ENCODE data around the gene POU2AF1.
"Not testable (repeated sequence)": the region's sequence is repeated elsewhere in the genome, so short reads cannot be mapped to it uniquely, and the experiment has no call there.

The POU2AF1 gene

GRCh38 chr11:111344032-111344431, 35.0 kb downstream of the POU2AF1 start:
- FAIRE-seq, result no peak

DNA sequence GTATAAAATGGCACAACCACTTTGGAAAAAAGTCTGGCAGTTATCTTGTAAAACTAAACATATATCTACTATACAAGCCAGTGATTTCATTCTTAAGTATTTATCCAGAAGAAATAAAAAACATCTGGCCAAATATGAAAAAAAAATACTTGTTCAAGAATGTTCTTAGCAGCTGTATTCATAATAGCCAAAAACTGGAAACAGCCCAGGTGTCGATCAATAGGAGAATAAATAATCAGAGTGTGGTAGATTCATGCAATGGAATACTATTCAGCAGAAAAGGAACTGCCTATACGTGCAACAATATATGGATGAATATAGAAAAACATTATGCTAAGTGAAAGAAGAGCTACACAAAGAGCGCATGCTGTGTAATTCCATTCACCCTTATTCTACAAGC, 36.7 kb downstream of the POU2AF1 start:
- FAIRE-seq, result no peak

DNA sequence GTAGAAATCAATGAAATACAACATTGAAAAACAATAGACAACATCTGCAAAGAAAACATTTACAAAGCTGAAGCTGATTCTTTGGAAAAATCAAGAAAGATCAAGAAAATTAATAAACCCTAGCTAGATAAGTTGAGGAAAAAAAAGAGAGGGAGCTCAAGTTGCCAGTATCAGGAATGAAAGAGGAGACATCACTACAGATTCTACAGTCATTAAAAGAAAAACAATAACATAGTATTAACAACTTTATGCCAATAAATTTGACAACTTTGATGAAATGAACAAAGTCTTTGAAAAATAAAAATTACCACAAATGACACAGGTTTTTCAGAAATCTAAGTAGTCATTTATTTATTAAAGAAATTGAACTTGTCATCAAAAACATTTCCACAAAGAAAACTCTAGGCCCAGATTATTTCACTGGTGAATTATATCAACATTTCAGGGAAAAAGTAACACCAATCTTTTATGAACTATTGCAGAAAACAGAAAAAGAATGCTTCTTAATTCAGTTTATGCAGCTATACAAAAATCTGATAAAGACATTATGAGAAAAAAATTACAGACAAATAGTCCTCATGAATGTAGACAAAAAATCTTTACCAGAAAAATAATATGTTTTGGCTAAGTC, 39.2 kb downstream of the POU2AF1 start:
- no peak for FAIRE-seq

DNA sequence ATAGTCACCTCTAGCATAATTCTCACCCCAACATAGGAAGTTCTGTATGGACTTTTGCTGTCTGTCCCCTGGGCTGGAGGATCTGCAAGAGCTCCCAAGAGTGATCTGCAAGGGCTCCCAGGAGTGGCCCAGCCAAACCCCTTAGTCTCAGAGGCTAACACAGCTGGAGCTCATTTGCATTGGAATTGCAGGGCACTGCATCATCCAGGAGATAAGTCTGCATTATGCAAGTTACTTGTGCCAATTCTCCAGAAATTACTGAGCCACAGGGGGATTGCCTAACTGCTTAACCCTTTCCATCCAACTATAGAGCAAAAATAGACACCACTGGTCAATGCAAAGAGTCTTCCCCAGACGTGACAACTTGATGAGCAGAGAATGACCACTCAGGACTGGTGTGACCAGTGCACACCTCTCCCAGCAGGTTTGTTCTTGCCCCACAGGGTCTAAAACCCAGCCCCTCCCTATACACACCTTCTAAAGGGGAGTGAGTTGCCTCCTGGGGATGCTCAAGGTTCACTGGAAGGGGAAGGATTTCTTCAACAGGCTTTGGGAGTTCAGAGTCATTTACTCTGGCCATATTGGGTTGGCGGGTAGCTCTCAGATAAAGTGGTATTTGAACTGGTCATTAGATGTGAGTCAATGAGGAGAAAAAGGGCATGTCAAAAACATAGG, 42.4 kb downstream of the POU2AF1 start:
- no peak for FAIRE-seq

- no peak for FAIRE-seq
Observed at GRCh38 chr11:111336062-111336461, 43.0 kb downstream of the POU2AF1 start.

DNA sequence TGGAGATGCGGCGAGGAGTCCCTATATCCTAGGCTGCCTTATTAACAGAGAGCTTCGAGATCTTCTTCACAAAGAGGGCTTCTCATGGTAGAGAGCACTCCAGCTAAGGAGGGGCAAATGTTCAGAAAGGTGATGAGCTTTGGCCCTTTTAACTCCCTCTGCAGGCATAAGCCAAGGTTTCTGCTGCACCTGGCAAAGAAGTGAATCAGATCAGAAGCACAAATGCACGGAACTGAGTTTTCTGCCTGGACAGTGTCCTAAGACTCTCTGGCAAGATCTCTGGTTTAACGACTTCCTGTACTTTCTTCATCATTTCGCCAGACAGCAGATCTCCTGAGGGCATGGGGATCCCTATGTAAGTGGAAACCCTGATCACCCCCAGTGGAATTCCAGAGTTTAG, 43.5 kb downstream of the POU2AF1 start:
- no peak for FAIRE-seq

DNA sequence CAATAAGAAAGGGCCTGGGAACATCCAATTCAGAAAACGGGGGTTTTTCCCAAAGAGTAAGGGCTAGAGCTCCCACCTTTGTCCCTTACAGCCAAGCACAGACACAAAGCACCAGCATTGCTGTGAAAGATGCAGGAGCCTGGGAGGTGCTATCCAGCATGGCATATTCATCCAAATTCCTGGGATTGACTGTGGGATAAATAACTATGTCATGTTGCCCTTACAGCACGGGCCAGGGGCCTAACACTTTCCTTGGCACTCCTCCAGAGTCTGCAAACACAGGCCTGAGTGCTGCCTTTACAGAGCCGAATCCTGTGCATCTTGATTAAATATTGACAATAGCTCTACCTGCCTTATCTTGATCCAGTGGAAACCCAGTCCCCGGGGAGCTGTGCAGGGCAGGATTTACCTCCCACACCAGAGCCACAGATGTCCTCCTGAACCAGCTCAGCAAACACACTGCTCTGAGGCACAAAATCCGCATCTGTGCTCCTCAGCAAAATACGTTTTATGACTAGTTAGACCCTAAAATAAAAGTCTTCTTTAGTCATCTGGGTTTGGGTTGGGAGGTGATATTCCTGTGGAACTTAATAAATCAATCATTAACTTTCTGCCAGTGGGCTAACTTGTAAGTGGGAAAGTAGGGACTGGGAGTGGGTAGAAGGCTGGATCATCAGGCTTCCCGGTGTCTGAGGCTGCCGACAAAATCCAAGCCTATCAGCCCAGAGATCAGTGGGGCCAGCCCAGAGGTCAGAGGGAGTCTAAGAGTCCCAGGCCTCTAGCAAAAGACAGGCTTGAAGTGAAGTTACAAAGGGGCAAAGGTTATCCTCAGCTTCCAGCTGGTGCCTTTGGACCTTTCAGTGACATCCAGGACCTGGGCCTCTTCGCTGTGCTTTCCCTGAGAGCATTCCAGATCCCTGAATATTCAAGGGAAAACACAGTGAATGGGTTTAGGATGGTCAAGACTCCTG, 44.3 kb downstream of the POU2AF1 start:
- FAIRE-seq, result no peak

DNA sequence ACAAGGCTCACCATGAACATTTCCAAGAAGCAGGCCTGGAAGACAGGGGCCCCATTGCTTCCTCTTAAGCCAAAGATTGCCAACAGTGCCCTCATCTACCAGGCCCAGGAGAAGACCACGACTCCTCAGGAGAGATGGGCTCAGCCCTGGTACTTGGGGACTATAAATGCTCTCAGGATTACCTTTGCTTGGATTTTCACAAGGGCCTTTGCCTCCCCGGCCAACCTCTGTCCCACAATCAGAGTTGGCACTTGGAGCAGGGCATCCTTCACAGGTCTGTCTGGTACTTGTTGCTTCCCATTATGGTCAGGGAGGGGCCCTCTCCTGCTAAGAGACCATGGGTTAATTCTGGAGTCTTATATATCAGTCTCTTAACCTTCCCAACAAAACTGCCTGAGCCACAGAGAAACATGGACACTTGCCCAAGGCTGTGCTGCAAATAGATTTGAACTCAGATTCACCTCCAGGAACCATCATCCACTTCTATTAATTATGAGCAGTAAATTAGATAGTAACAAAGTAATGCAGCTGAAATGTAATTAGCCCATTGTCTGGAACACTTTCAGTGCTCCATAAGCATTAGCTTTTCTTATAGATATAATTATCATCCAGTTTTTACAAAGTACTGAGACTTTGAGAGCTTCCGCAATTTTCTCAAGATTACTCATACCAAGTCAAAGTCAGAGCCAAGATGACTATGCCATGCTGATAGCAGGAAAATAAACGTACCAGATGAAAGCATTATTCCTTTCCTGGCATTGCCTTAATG, 47.2 kb downstream of the POU2AF1 start:
- FAIRE-seq, result no peak

- no peak for FAIRE-seq
Observed at GRCh38 chr11:111330234-111330893, 48.7 kb downstream of the POU2AF1 start.

DNA sequence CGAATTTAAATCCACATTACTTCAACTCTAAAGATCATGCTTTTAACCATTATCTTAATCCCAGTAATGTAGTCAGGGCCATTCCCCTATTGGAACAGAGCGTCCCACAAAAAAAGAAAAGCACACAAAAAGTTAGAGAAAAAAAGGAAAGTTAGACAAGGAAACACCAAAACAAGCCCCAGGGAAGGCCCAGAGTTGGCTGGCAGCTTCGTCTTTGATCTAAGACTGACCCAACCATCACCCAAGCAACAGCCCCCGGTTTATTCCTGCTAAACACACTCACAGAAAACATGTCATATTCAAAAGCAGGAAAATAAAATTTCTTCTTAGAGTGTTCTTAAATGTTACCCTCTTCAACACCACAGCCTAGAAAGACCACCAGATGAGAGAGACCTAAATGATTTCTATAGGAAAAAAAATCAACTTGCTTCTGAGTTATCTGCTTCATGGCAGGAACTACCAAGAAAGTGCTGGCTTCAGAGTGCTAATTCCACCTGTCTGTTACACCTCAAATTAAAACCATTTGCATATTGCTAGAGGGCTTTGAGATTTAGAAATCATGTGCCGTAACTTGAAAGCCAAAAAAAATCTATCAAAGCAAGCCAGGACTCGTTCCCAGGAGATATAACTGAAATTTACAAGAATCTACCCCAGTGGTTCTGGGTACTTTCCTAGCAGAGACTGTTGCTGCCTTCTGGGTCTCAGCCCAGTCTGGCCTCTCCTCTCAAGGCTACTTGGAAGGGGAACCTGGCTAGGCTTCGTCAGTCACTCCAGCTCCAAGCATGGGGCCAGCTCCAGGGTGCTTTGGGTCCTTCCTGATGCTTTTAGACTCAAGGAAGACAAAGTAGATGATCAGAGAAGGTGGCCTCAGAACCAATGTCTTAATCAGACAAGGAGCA, 49.5 kb downstream of the POU2AF1 start:
- FAIRE-seq, result no peak

- no peak for FAIRE-seq
Observed at GRCh38 chr11:111327908-111328624, 51.0 kb downstream of the POU2AF1 start.

DNA sequence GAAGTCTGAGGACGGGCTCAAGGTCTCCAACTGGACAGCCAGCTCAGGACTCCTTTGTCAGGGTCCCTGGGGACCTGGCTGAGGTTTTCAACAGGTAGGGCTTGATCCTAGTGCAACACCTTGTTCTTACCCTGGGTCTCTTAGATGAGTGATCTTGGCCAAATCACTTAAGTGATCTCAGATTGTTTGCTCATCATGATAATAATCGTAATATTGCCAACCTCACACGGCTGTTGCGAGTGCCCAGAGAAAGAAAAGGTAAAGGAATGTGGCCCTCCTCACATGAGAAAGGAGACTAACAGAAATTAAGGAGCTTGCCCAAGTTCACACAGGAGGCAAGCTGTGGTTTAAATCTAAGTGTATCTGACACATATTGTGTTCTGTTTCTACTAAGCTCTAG, 52.3 kb downstream of the POU2AF1 start:
- FAIRE-seq, result no peak

- FAIRE-seq, result no peak
Observed at GRCh38 chr11:111325259-111325658, 53.8 kb downstream of the POU2AF1 start.

DNA sequence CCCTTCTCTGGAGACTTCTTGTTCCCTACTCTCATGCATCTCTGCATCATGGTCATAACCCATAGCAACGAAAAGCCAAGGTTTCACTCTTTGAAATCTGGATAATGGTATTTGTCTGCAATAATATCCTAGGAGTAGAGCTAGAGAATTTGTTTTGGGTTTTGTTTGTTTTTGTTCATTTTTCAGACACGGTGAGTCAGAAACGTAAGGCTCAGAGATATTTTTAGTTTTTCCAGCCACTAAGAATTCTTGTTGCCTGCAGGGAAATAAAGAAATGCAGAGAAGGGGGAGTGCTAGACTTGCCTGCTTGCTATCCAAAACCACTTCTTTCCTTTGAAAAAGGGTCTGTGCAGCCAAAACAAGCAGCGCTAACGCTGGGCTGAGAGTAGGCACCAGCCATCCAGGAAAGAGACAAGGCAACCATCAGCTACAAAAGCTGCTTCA, 54.8 kb downstream of the POU2AF1 start:
- FAIRE-seq, result no peak

DNA sequence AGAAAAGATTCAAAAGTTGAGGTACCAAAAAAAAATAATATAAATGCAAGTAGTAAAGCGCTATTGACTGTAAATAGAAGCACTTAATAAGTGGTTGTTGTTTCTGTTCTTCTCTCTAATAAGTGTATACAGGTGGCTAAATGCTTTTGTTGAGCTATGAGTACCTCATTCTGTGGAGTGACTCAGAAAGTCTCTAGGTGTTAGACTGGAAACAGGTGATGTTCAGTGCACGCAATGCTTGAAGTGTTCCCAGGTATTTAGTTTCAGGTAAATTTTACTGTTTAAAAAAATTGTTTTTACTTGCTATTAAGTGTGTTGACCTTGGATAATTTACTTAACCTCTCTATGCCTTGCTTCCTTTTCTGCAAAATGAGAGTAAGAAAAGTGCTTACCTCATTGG, 56.5 kb downstream of the POU2AF1 start:
- FAIRE-seq, result no peak

- FAIRE-seq, result no peak
Observed at GRCh38 chr11:111320728-111321568, 58.1 kb downstream of the POU2AF1 start.

DNA sequence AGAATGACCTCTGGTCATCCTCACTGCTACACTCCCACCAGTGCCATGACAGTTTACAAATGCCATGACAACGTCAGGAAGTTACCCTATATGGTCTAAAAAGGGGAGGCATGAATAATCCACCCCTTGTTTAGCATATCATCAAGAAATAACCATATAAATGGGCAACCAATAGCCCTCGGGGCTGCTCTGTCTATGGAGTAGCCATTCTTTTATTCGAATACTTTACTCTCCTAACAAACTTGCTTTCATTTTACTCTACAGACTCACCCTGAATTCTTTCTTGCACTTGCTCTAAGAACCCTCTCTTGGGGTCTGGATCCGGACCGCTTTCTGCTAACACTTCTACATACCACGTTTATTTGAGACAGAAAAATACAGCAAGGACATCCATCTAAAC, 58.9 kb downstream of the POU2AF1 start:
- FAIRE-seq, result not testable (repeated sequence)

GRCh38 chr11:111319296-111319695, 59.8 kb downstream of the POU2AF1 start:
- no peak for FAIRE-seq

DNA sequence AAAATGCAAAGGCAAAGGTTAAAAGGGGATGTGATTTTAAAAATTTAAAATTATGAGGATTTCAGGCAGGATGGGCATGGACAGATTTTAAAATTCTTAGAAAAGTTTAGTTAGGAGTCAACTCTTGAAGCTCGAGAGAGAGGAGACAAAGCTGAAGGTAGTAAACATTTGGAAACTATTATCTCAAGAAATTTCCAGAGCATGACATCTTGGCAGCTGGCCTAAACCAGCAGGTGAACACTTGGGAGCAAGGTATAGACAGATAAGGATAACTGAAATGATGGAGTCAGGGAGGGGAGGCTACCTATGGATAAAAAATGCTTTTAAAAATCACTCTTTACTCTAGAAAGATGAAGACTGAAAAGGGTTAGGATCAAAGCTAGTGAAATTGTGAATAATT, 67.0 kb downstream of the POU2AF1 start:
- FAIRE-seq, result no peak

Data from colon (tissue), 2 donors.